Thoracic aorta (tissue), 2 donors: ENCODE measurements around the gene RAB9A. TPM values are rescaled to one million over a fixed set of nuclear protein-coding genes. Genes with fewer than 3 reads are reported as not detected.

Experiments
- ATAC-seq: fragments of 150-250 bp; one replicate; pipeline ENCODE4 v1.8.0; 2017; ENCODE audit warnings: low read depth; ENCODE audit not compliant: insufficient number of reproducible peaks, low FRiP score
- DNase-seq: peaks from one replicate; pipeline ENCODE4 v3.0.0-alpha.2; 2020; ENCODE audit warnings: low spot score
- H3K27ac ChIP-seq, 2 donors: fragments of 200-600 bp; sonication (generic); 1 replicate in 1 of 2; 2 replicates in 1 of 2; pipeline ENCODE4 v1.5.1; 2016; ENCODE audit warnings: mild to moderate bottlenecking in 2 of 2, moderate library complexity in 2 of 2
- H3K27me3 ChIP-seq: fragments of 200-600 bp; sonication (generic); replicated peaks from 2 replicates; pipeline ENCODE4 v1.6.0; 2016; ENCODE audit warnings: mild to moderate bottlenecking; ENCODE audit not compliant: insufficient read depth
- H3K36me3 ChIP-seq: fragments of 200-600 bp; sonication (generic); one replicate; pipeline ENCODE4 v1.5.1; 2016
- H3K4me1 ChIP-seq, 2 donors: fragments of 200-600 bp; sonication (generic); 1 replicate in 1 of 2; 2 replicates in 1 of 2; pipeline versions ENCODE4 v1.5.1 to v1.6.0; 2016; ENCODE audit warnings: low read depth in 2 of 2, mild to moderate bottlenecking in 1 of 2; ENCODE audit not compliant: control insufficient read depth in 1 of 2
- H3K4me3 ChIP-seq: fragments of 200-600 bp; sonication (generic); 2 replicates; pipeline ENCODE4 v1.5.1; 2016; ENCODE audit warnings: mild to moderate bottlenecking
- H3K9me3 ChIP-seq: fragments of 200-600 bp; sonication (generic); 2 replicates; pipeline ENCODE4 v1.5.1; 2016
- total RNA-seq, 2 donors: library from RNA; depleted of rRNA; stranded (reverse); fragments of >200 nt; gene quantifications; one replicate each; pipeline versions ENCODE4 v1.1.0 to v1.2.3, GENCODE V29; 2016
- TF ChIP-seq, protein P1 (sequence below): fragments of 200-600 bp; sonication (generic); IDR thresholded peaks from one replicate; pipeline ENCODE4 v1.5.1; 2019; ENCODE audit warnings: antibody characterized with exemption

Gene RAB9A
- total RNA-seq, 2 donors from 2014 or later, result 20.0 to 21.7 TPM

DNA sequence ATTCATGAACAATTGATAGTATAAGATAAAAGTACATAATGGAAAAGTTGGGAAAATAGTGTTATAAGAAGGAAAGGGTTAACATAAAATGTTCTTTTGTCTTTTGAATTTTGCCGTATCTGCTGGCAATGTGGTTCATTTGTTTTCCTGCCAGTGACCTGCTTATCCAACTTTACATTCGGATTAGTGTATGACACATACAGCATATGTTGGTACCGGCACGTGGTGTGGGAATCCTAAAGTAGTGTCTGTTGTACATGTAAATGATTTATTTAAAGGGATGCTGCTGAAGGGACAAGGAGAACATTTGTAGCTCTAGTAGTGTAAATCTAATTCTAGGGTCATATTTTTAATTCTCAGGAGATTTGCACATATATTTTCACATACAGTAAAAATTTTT is 11.5 kb downstream of the RAB9A start:
- Histone ChIP-seq H3K36me3 (no peaks in the 10 kb centered on the region), H3K4me1 (peaks cover 16 to 28% of the 10 kb centered on the region in 2 donors), H3K27me3 (no peaks in the 10 kb centered on the region), H3K4me3 (no peak overlapping the region), H3K9me3 (no peaks in the 10 kb centered on the region), H3K27ac (no peak overlapping the region)
- TF ChIP-seq, protein P1, sequence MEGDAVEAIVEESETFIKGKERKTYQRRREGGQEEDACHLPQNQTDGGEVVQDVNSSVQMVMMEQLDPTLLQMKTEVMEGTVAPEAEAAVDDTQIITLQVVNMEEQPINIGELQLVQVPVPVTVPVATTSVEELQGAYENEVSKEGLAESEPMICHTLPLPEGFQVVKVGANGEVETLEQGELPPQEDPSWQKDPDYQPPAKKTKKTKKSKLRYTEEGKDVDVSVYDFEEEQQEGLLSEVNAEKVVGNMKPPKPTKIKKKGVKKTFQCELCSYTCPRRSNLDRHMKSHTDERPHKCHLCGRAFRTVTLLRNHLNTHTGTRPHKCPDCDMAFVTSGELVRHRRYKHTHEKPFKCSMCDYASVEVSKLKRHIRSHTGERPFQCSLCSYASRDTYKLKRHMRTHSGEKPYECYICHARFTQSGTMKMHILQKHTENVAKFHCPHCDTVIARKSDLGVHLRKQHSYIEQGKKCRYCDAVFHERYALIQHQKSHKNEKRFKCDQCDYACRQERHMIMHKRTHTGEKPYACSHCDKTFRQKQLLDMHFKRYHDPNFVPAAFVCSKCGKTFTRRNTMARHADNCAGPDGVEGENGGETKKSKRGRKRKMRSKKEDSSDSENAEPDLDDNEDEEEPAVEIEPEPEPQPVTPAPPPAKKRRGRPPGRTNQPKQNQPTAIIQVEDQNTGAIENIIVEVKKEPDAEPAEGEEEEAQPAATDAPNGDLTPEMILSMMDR, result no peak
- no peak for ATAC-seq
- DNase-seq, result no peak

DNA sequence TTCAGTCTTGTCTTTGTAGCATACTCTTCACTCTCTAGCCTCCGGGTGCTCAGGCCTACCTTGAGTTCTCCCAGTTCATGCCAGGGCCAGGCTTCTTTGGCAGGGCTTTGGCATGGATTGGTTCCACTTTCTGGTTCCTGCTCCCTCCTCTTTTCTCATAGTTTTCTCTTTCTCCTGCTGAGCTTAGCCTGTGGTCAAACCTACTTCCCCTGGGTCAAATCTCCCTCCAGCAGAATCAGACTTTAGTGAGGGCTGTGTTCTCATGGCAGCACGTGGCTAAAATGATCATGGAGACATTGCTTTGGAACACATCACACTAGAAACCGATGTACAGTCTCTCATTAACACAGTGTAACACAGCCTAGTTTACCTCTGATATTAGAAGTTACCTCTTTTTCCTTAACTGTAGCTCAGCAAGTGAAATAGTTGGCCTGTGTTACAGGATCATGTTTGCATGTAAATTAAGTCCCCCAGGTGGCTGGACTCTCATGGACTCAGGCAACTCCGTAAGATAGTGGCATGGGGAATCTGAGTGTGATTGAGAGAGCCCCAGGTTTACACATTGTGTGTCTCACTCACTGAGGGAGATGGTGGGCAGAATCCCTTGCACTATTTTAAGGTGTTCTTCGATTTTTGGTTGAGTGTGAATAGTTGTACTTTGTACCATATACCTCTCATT is 13.3 kb downstream of the RAB9A start:
- ATAC-seq (no peak), DNase-seq (no peak)
- Histone ChIP-seq H3K27ac (no peak overlapping the region), H3K4me1 (peaks cover 16 to 25% of the 10 kb centered on the region in 2 donors), H3K4me3 (no peak overlapping the region), H3K36me3 (no peaks in the 10 kb centered on the region), H3K9me3 (no peaks in the 10 kb centered on the region), H3K27me3 (no peaks in the 10 kb centered on the region)
- TF ChIP-seq, protein P1, result no peak

DNA sequence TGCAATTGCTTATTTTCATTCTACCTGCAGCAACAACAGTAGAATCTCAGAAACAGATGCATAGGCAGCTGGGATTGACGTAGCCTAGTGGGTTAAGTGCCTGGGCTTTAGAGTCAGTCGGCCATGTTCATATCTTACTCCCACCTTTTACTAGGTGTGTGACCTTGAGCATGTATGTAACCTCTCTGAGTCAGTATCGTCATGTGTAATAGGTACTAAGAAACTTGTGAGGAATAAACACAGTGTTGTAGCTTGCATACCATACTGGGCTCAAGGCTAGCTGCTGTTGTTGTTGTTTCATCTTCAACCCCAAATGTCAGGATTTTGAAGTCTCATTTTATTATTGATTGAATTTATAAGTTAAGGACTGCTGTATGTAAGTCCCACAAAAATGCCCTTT is 14.2 kb downstream of the RAB9A start:
- DNase-seq, result no peak
- Histone ChIP-seq H3K27ac (no peak overlapping the region), H3K9me3 (no peaks in the 10 kb centered on the region), H3K36me3 (no peaks in the 10 kb centered on the region), H3K27me3 (no peaks in the 10 kb centered on the region), H3K4me1 (peaks cover 16 to 25% of the 10 kb centered on the region in 2 donors), H3K4me3 (no peak overlapping the region)
- TF ChIP-seq, protein P1, result no peak
- no peak for ATAC-seq

DNA sequence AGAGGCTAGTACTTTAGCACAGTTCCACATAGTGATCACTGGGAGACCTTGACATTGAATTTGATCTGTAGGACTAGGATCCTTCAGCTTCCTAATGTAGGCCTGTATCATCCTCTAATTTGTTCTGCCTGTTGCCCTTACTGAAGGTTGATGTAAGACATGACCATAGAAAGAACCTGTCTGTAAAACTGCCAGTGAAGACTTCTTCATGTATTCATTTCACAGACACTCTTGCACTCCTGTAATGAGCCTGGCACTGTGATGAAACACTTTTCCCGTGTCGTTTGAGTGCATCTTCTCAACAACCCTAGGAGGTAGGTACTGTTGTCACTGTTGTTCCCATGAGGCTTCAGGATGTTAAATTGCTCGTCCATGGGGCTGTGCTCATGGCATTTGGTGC is 14.7 kb downstream of the RAB9A start:
- no peak for ATAC-seq
- TF ChIP-seq, protein P1, result no peak
- Histone ChIP-seq H3K4me1 (peaks cover 12 to 20% of the 10 kb centered on the region in 2 donors), H3K36me3 (no peaks in the 10 kb centered on the region), H3K4me3 (no peak overlapping the region), H3K27me3 (no peaks in the 10 kb centered on the region), H3K27ac (no peak overlapping the region), H3K9me3 (no peaks in the 10 kb centered on the region)
- DNase-seq, result no peak

DNA sequence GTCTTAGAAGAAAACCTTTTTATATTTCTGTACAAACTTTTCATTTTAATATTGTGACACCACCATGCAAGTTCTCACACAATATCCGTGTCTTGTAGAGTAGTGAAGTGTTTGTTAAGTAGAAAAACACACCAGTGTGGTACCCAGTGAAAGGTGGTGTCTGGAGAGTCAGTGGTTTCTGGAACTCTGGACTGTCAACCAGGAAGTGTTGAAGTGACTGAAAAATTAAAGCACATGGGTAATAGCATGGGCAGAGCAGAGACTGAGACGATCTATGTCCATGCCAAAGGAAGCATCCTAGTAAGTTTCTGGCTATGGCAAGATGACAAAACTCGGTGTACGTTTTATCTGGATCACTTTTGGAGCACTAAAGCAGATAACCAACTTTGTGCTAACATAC is 22.2 kb downstream of the RAB9A start:
- DNase-seq, result no peak
- no peak overlapping the region for H3K4me3 ChIP-seq
- no peaks in the 10 kb centered on the region for H3K27me3 ChIP-seq
- no peak for ATAC-seq
- no peaks in the 10 kb centered on the region for H3K9me3 ChIP-seq
- no peaks in the 10 kb centered on the region for H3K4me1 ChIP-seq
- peaks cover 4% of the 10 kb centered on the region for H3K36me3 ChIP-seq
- TF ChIP-seq, protein P1, result no peak
- no peak overlapping the region for H3K27ac ChIP-seq
